H1 (cell line): ENCODE measurements around the gene OR9A4. TPM values are rescaled to one million over a fixed set of nuclear protein-coding genes. Genes with fewer than 3 reads are reported as not detected.

Experiments
- CTCF ChIA-PET: fragments of 300-600 bp; sonication (Branson Sonifier 250); formaldehyde crosslinking; loops from one replicate; lab custom pipeline; 2021; ENCODE audit not compliant: partially characterized antibody; lab: Charles Lee
- POLR2A ChIA-PET: fragments of 300-600 bp; sonication (Branson Sonifier 250); formaldehyde crosslinking; loops from one replicate; lab custom pipeline; 2021; ENCODE audit warnings: inconsistent platforms; ENCODE audit not compliant: partially characterized antibody; lab: Charles Lee
- DNase-seq, 2 experiments: peaks; one replicate each; pipeline versions ENCODE4 v3.0.0 to v3.0.0-alpha.2; 2010 to 2022; ENCODE audit warnings: low spot score in 2 of 2, low read depth in 1 of 2, mixed read lengths in 1 of 2
- FAIRE-seq: peaks from 2 replicates; lab custom pipeline; 2011; peaks lifted over from hg19 to GRCh38; lab: Jason Lieb, UNC
- H2AFZ ChIP-seq: 2 replicates; pipeline ENCODE4 v1.8.1; 2012; ENCODE audit warnings: low read length, inconsistent platforms
- H2AK5ac ChIP-seq: 2 replicates; pipeline ENCODE4 v1.6.1; 2013; ENCODE audit warnings: low read depth, low read length
- H2BK120ac ChIP-seq: replicated peaks from 2 replicates; pipeline ENCODE3; 2013; ENCODE audit warnings: low read depth, low read length, inconsistent platforms
- H2BK12ac ChIP-seq: 2 replicates; pipeline ENCODE4 v1.6.1; 2013; ENCODE audit warnings: low read depth, low read length
- H2BK15ac ChIP-seq: 2 replicates; pipeline ENCODE4 v1.6.1; 2013; ENCODE audit warnings: low read length
- H2BK20ac ChIP-seq: 2 replicates; pipeline ENCODE4 v1.6.1; 2013; ENCODE audit warnings: low read length
- H2BK5ac ChIP-seq: 2 replicates; pipeline ENCODE4 v1.6.1; 2013; ENCODE audit warnings: low read depth, low read length
- H3K14ac ChIP-seq: 2 replicates; pipeline ENCODE4 v1.6.1; 2013; ENCODE audit warnings: inconsistent platforms; ENCODE audit not compliant: insufficient read length
- H3K18ac ChIP-seq: 2 replicates; pipeline ENCODE4 v1.6.1; 2013; ENCODE audit warnings: low read length; ENCODE audit errors: extremely low read depth
- H3K23ac ChIP-seq: 2 replicates; pipeline ENCODE4 v1.6.1; 2013; ENCODE audit warnings: inconsistent platforms; ENCODE audit not compliant: insufficient read length
- H3K23me2 ChIP-seq: 2 replicates; pipeline ENCODE4 v1.6.1; 2013; ENCODE audit warnings: low read depth, low read length
- H3K27ac ChIP-seq: 2 replicates; pipeline ENCODE4 v1.6.1; 2011; ENCODE audit warnings: low read depth, low read length, inconsistent platforms
- H3K27me3 ChIP-seq, 4 experiments: replicated peaks in 1 of 4; 1 replicate in 1 of 4; 2 replicates in 3 of 4; pipeline versions ENCODE4 v1.6.1 to v1.8.1; 2011 to 2013; ENCODE audit warnings: low read length in 3 of 4, mild to moderate bottlenecking in 3 of 4, inconsistent platforms in 2 of 4, mixed read lengths in 2 of 4, moderate library complexity in 1 of 4; ENCODE audit not compliant: control insufficient read depth in 3 of 4, insufficient read depth in 3 of 4; ENCODE audit errors: extremely low read depth in 1 of 4
- H3K36me3 ChIP-seq, 4 experiments: 2 replicates each; pipeline versions ENCODE4 v1.6.1 to v1.8.1; 2011 to 2013; ENCODE audit warnings: mild to moderate bottlenecking in 4 of 4, low read length in 3 of 4, moderate library complexity in 2 of 4, control low read depth in 1 of 4, inconsistent platforms in 1 of 4; ENCODE audit not compliant: insufficient read depth in 4 of 4, control insufficient read depth in 2 of 4
- H3K4ac ChIP-seq: replicated peaks from 2 replicates; pipeline ENCODE3; 2013; ENCODE audit warnings: low read length, low read depth, mixed read lengths, inconsistent platforms; ENCODE audit not compliant: insufficient read length
- H3K4me1 ChIP-seq, 4 experiments: replicated peaks in 1 of 4; 1 replicate in 1 of 4; 2 replicates in 3 of 4; pipeline versions ENCODE4 v1.6.1 to v1.8.1; 2011 to 2013; ENCODE audit warnings: low read length in 3 of 4, inconsistent platforms in 2 of 4, mixed read lengths in 1 of 4; ENCODE audit not compliant: insufficient read depth in 4 of 4, control insufficient read depth in 3 of 4
- H3K4me2 ChIP-seq, 2 experiments: 2 replicates each; pipeline versions ENCODE4 v1.6.1 to v1.8.1; 2011 to 2013; ENCODE audit warnings: low read depth in 2 of 2, low read length in 2 of 2, control low read depth in 1 of 2, inconsistent platforms in 1 of 2, mild to moderate bottlenecking in 1 of 2; ENCODE audit not compliant: insufficient read depth in 1 of 2
- H3K4me3 ChIP-seq, 4 experiments: fragments of 200-600, 300-600 bp in 1 of 4; sonication (generic), shearing (Covaris generic), sonication (Bioruptor Twin) in 1 of 4; 2 replicates each; pipeline versions ENCODE4 v1.5.1 to v1.8.1; 2011 to 2016; ENCODE audit warnings: low read length in 4 of 4, low read depth in 3 of 4, control low read depth in 2 of 4, inconsistent platforms in 2 of 4, mild to moderate bottlenecking in 2 of 4, mixed read lengths in 1 of 4, moderate library complexity in 1 of 4; ENCODE audit not compliant: insufficient read depth in 2 of 4; ENCODE audit errors: extremely low read depth in 1 of 4
- H3K56ac ChIP-seq: replicated peaks from 2 replicates; pipeline ENCODE3; 2013; ENCODE audit warnings: low read depth, mild to moderate bottlenecking, mixed read lengths, low read length, inconsistent platforms; ENCODE audit not compliant: insufficient read length
- H3K79me1 ChIP-seq: 2 replicates; pipeline ENCODE4 v1.6.1; 2013; ENCODE audit warnings: low read depth, low read length, control low read depth
- H3K79me2 ChIP-seq, 2 experiments: 2 replicates each; pipeline versions ENCODE4 v1.6.1 to v1.8.1; 2012 to 2013; ENCODE audit warnings: low read length in 2 of 2, mild to moderate bottlenecking in 2 of 2, inconsistent platforms in 1 of 2; ENCODE audit not compliant: insufficient read depth in 2 of 2, control insufficient read depth in 1 of 2
- H3K9ac ChIP-seq, 4 experiments: replicated peaks in 1 of 4; 1 replicate in 1 of 4; 2 replicates in 3 of 4; pipeline versions ENCODE4 v1.6.1 to v1.8.1; 2011 to 2013; ENCODE audit warnings: low read depth in 3 of 4, low read length in 3 of 4, control low read depth in 2 of 4, mild to moderate bottlenecking in 2 of 4, moderate library complexity in 2 of 4, inconsistent platforms in 1 of 4; ENCODE audit errors: extremely low read depth in 1 of 4
- H3K9me3 ChIP-seq, 2 experiments: 2 replicates each; pipeline versions ENCODE4 v1.6.1 to v1.8.1; 2012 to 2013; ENCODE audit warnings: mild to moderate bottlenecking in 2 of 2, moderate library complexity in 2 of 2, control low read depth in 1 of 2, inconsistent platforms in 1 of 2, low read depth in 1 of 2, low read length in 1 of 2, mixed read lengths in 1 of 2; ENCODE audit not compliant: insufficient read depth in 2 of 2
- H4K20me1 ChIP-seq, 2 experiments: replicated peaks in 1 of 2; 2 replicates each; pipeline versions ENCODE3 to v1.8.1; 2011 to 2013; ENCODE audit warnings: inconsistent platforms in 2 of 2, low read length in 2 of 2, mild to moderate bottlenecking in 1 of 2; ENCODE audit not compliant: insufficient read depth in 2 of 2, control insufficient read depth in 1 of 2
- H4K5ac ChIP-seq: 2 replicates; pipeline ENCODE4 v1.6.1; 2013; ENCODE audit warnings: low read length, low read depth, mixed read lengths, inconsistent platforms; ENCODE audit not compliant: insufficient read length
- H4K8ac ChIP-seq: 2 replicates; pipeline ENCODE4 v1.8.0; 2013; ENCODE audit warnings: mild to moderate bottlenecking, moderate library complexity, low read length, inconsistent platforms; ENCODE audit not compliant: insufficient read depth; ENCODE audit errors: extremely low read depth
- H4K91ac ChIP-seq: replicated peaks from 2 replicates; pipeline ENCODE3; 2013; ENCODE audit warnings: low read length, mixed read lengths, inconsistent platforms; ENCODE audit not compliant: insufficient read length
- BACH1 ChIP-seq: IDR thresholded peaks from 2 replicates; pipeline ENCODE4 v1.6.1; 2012; ENCODE audit warnings: low read length, improper control_type of control experiment
- POU5F1 ChIP-seq: IDR thresholded peaks from 2 replicates; pipeline ENCODE4 v1.6.1; 2011; ENCODE audit warnings: low read depth, mild to moderate bottlenecking, low read length, moderate library complexity
- WGBS, 2 experiments: shearing (Covaris generic) in 1 of 2; methylation state at CpG; one replicate each; pipeline versions ENCODE4 v1.1.6 to v1.1.7; 2013 to 2015; ENCODE audit warnings: low lambda C conversion rate in 2 of 2, mixed read lengths in 2 of 2, inconsistent platforms in 1 of 2, low coverage in 1 of 2, missing lambda C conversion rate in 1 of 2; ENCODE audit not compliant: insufficient replicate concordance in 2 of 2, insufficient coverage in 1 of 2, insufficient read length in 1 of 2; ENCODE audit errors: extremely low coverage in 1 of 2, missing lambda C conversion rate in 1 of 2; 5-methylcytosine and 5-hydroxymethylcytosine counted together
- polyA plus RNA-seq, 7 experiments: library from polyadenylated mRNA; depleted of rRNA in 3 of 7; stranded (reverse) in 5 of 7; unstranded in 2 of 7; fragments of >200 nt in 5 of 7; fragments of 200-250 nt in 2 of 7; gene quantifications; 1 replicate in 5 of 7; 2 replicates in 1 of 7; 4 replicates in 1 of 7; pipeline versions ENCODE4 v1.2.1 to v1.2.3, GENCODE V29; 2011 to 2013; ENCODE audit warnings: missing spikeins in 2 of 7, mixed read lengths in 2 of 7
- total RNA-seq: library from RNA; stranded (reverse); fragmentation: NEBNext Ultra II Directional; extraction: Animal tissue kit (Norgen Biotek cat#: 25700); gene quantifications from 2 replicates; pipeline ENCODE4 v1.2.1, GENCODE V29; 2021

The OR9A4 gene
- total and polyA plus RNA-seq, 2 of the 8 experiments (the other 6 are each of a cell fraction or from before 2014, with no cell fraction given): not detected

GRCh38 chr7:141915565-141915964 is 634 bp upstream of the OR9A4 start:
- no peak overlapping the region for H3K18ac ChIP-seq
- no peak overlapping the region for H3K56ac ChIP-seq
- H3K4me3 ChIP-seq: no peak overlapping the region
- no peak overlapping the region for H4K91ac ChIP-seq
- H4K8ac ChIP-seq: no peak overlapping the region
- DNase-seq (no peak), FAIRE-seq (no peak)
- 90% methylated on average over 2 of the region's 2 CpGs; no CpG with 5 or more reads in 1 of the 2 experiments for WGBS, 2 experiments
- H3K9me3 ChIP-seq: no peaks in the 10 kb centered on the region
- no peak overlapping the region for H3K23ac ChIP-seq
- no peak overlapping the region for H3K4me2 ChIP-seq
- TF ChIP-seq BACH1 (peak; percentile 81), POU5F1 (no peak)
- H3K4ac ChIP-seq: no peak overlapping the region
- H3K79me2 ChIP-seq: no peaks in the 10 kb centered on the region
- H3K27ac ChIP-seq: no peak overlapping the region
- H3K27me3 ChIP-seq: no peaks in the 10 kb centered on the region; a peak in 1 of 7 replicates
- H2BK20ac ChIP-seq: no peak overlapping the region
- H3K36me3 ChIP-seq: no peaks in the 10 kb centered on the region
- H2BK120ac ChIP-seq: no peak overlapping the region
- H3K9ac ChIP-seq: no peak overlapping the region
- no peak overlapping the region for H2BK15ac ChIP-seq
- CTCF ChIA-PET: interaction anchor here (2.4 kb wide), 1 partner anchor 59 kb away, joined by 5 read pairs; the partner anchor contains the start of gene TAS2R38
- no peak overlapping the region for H3K14ac ChIP-seq
- no peaks in the 10 kb centered on the region for H3K23me2 ChIP-seq
- POLR2A ChIA-PET: no interaction called here
- H3K79me1 ChIP-seq: no peaks in the 10 kb centered on the region
- no peaks in the 10 kb centered on the region for H4K20me1 ChIP-seq
- no peak overlapping the region for H4K5ac ChIP-seq
- no peak overlapping the region for H2BK5ac ChIP-seq
- H2AFZ ChIP-seq: no peak overlapping the region
- H2BK12ac ChIP-seq: no peak overlapping the region
- no peak overlapping the region for H2AK5ac ChIP-seq
- no peaks in the 10 kb centered on the region for H3K4me1 ChIP-seq
